Nucleus accumbens (tissue), 56 donors: Measurements from ENCODE around the gene TTLL5.

ENCODE experiments used
- DNase-seq, 56 donors: peaks; one replicate each; lab custom pipeline; 2025; lab: John Stamatoyannopoulos, UW

The TTLL5 gene

GRCh38 chr14:76002383-76002782, 341.3 kb downstream of the TTLL5 start:
- DNase-seq: no peak
